ENCODE measurements around the gene APBA1.
"Not testable (repeated sequence)": the region's sequence is repeated elsewhere in the genome, so short reads cannot be mapped to it uniquely, and the experiment has no call there.

Gene APBA1

GRCh38 chr9:69599232-69599971 lies 72.8 kb downstream of the APBA1 start:
- no peak overlapping the region for H3K4me3 ChIP-seq (replicated peaks; ENCODE audit: insufficient read depth, low read length)
- H3K27ac ChIP-seq (replicated peaks), result no peak overlapping the region
- TF ChIP-seq REST (IDR thresholded peaks at IDR 0.05; ENCODE audit: insufficient replicate concordance, low read depth), result no peak
- no peak for TF ChIP-seq CTCF (IDR thresholded peaks at IDR 0.05; ENCODE audit: insufficient read depth, low read length)
- TF ChIP-seq GABPA (IDR thresholded peaks at IDR 0.05; ENCODE audit: low read depth), result no peak
- no peak for TF ChIP-seq SPI1 (IDR thresholded peaks at IDR 0.05; ENCODE audit: borderline replicate concordance, low read depth)
- no peak for TF ChIP-seq POLR2AphosphoS5 (IDR thresholded peaks at IDR 0.05; ENCODE audit: low read depth)
- H3K27me3 ChIP-seq (ENCODE audit: insufficient read depth, poor library complexity, severe bottlenecking), result no peaks in the 10 kb centered on the region
- DNase-seq (ENCODE audit: low read depth in 1 of 2, low spot score in 1 of 2), result no peak

GRCh38 chr9:69596906-69597305 lies 75.3 kb downstream of the APBA1 start:
- not testable (repeated sequence) for H3K4me3 ChIP-seq (replicated peaks; ENCODE audit: insufficient read depth, low read length); H3K27me3 ChIP-seq (ENCODE audit: insufficient read depth, poor library complexity, severe bottlenecking); H3K27ac ChIP-seq (replicated peaks); DNase-seq (ENCODE audit: low read depth in 1 of 2, low spot score in 1 of 2)

- no peak for TF ChIP-seq SPI1 (IDR thresholded peaks at IDR 0.05; ENCODE audit: borderline replicate concordance, low read depth)
- TF ChIP-seq GABPA (IDR thresholded peaks at IDR 0.05; ENCODE audit: low read depth), result no peak
- TF ChIP-seq CTCF (IDR thresholded peaks at IDR 0.05; ENCODE audit: insufficient read depth, low read length), result no peak
- TF ChIP-seq POLR2AphosphoS5 (IDR thresholded peaks at IDR 0.05; ENCODE audit: low read depth), result no peak
- TF ChIP-seq REST (IDR thresholded peaks at IDR 0.05; ENCODE audit: insufficient replicate concordance, low read depth), result no peak
- H3K27ac ChIP-seq (replicated peaks), result no peak overlapping the region
- H3K27me3 ChIP-seq (ENCODE audit: insufficient read depth, poor library complexity, severe bottlenecking), result no peaks in the 10 kb centered on the region
- no peak overlapping the region for H3K4me3 ChIP-seq (replicated peaks; ENCODE audit: insufficient read depth, low read length)
- DNase-seq (ENCODE audit: low read depth in 1 of 2, low spot score in 1 of 2), result no peak
These were observed 78.0 kb downstream of the APBA1 start for GRCh38 chr9:69594180-69594579.

- Histone ChIP-seq H3K27me3 (ENCODE audit: insufficient read depth, poor library complexity, severe bottlenecking) (no peaks in the 10 kb centered on the region), H3K4me3 (replicated peaks; ENCODE audit: insufficient read depth, low read length) (no peak overlapping the region), H3K27ac (replicated peaks) (no peak overlapping the region)
- TF ChIP-seq GABPA (IDR thresholded peaks at IDR 0.05; ENCODE audit: low read depth) (no peak), REST (IDR thresholded peaks at IDR 0.05; ENCODE audit: insufficient replicate concordance, low read depth) (no peak)
- DNase-seq (ENCODE audit: low read depth in 1 of 2, low spot score in 1 of 2), result no peak
These were observed 78.4 kb downstream of the APBA1 start for GRCh38 chr9:69593756-69594155.
